Stimulated activated CD8-positive, alpha-beta memory T cell treated with anti-CD3 and anti-CD28 coated beads, Interleukin-15, amount 100 ng/mL, for 4 hours (primary cell): ENCODE data around the gene TEX14.
A peak's percentile ranks its signal among the peaks of the same experiment; 100 is the strongest.
"Not testable (repeated sequence)": the region's sequence is repeated elsewhere in the genome, so short reads cannot be mapped to it uniquely, and the experiment has no call there.

ENCODE experiments used
- DNase-seq, 2 donors: peaks; one replicate each; pipeline ENCODE4 v3.0.0-alpha.2; 2020; ENCODE audit warnings: low read depth in 2 of 2

Gene TEX14

DNA sequence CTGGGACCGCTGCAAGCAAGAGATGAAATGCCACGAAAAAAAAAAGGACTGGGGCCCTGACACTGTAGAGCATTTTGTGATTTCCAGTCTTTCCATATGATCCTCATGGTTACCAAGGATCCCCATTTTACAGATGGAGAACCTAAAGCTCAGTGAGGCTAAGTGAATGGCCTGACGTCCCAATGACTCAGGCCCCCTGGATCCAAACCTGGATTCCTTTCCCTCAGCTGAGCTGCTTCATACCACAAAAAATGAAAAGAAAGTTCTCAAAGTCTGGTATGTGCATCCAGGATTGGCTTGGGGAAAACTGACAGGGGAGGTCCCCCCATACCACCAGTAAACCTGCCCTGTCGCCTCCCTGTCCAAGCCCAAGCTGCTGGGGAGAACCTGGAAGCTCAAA, 80.5 kb downstream of the TEX14 start:
- DNase-seq: no peak

DNA sequence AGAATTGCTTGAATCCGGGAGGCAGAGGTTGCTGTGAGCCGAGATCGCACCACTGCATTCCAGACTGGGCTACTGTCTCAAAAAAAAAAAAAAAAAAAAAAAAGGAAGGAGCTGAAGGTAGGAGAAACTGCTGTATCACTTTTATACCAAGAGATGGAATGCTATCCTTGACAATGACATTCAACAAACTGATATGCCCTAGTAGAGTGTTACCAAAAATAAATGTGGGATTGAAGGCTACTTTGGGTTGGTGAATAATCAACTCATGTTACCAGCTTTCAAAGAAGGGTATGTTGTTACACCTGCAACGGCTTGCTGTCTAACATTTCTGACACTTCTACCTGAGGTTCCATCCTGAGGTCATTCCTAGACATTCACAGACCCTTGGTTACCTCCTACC, 84.9 kb downstream of the TEX14 start:
- DNase-seq: no peak

DNA sequence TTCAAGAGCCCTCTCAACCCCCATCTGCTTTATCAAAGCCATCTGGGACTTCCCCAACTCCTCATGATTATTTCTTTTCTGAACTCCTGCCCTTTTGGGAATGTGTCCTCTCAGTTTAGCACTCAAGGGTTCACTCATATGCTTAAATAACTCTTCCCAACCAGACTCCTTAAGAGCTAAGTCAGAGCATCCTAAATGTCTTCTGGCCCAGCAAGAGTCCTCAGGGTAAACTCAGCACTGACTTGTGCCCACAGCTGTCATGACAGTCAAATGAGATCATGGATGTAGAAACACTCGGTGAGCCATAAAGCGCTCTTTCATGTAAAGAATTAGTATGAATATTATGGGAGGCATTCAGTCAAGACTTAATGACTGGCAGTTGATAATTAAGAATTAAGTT, 85.9 kb downstream of the TEX14 start:
- DNase-seq: no peak

DNA sequence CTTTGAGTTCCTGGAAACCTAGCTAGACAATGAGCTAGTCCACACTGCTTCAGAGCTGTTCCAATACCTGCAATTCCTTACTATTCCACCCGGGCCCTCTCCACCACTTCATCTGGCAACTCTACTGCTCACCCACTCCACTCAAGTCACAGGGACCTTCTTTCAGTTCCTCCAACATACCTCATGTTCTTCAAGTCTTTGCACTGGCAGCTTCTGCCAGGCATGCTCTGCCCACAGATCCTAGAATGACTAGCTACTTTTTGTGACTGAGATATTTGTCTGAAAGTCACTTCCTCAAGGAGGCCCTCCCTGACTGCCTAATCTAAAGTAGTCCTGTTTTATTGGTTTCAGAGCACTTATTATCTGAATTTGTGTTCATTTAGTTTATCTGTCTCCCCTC, 86.4 kb downstream of the TEX14 start:
- no peak for DNase-seq

DNA sequence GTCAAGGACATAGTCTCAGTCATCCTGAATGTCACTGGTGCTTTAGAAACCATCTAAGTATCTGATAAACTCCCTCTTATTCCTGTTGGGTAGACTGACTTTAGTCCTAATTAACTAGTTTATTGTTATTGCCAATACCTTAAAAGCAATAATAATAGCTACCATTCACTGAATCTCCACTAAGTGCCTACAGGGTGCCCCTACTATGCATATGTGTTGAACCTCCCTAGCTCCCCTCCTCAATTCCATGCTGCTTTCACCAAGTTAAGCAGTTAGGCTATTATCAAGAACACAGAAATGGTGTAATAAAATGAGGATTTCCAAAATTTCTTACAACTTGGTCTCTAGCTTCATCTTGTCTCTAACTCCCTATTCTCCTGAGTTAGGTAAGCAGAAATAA, 89.9 kb downstream of the TEX14 start:
- no peak for DNase-seq

DNA sequence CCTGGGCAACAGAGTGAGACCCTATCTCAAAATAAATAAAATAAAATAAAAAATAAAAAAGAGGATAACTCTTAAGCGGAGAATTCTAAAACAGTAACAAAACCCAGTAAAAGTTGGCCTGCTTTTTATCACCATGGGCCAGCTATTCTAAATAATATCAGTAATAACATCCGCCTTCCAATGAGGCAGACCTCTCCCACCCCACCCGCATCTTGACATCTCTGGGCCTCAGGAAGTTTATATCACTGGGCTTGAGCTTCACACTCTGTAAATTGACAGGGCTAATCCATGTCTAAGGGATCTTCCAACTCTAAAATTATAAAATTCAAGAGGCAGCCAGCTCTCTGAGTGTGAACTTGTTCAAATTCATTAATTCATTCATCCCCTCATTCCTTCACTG, 94.5 kb downstream of the TEX14 start:
- no peak for DNase-seq

DNA sequence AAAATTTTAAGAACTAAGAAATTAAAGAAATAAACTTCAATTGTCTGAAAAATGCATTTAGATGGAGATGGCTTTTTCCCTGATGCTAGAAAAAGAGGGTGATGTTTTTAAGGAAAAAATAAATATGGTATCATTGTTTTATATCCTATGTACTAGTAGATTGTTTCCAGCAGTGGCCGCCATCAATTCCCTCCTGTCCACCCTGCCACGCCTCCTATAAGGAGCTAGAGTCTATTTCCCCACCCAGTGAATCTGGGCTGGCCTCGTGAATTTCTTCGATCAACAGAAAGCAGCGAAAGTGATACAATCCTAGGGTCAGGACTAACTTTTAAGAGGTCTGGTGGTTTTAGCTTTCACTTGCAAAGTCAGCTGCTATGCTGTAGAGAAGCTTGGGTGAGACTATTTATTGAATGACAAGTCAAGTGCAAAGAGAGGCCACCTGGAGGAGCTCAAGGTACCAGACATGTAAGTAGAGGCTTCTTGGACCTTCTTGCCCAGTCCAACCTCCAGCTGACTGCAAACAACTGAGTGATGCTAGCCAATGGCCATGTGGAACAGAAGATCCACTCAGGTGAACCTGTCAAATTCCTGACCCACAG, 96.6 kb downstream of the TEX14 start:
- no peak for DNase-seq

DNA sequence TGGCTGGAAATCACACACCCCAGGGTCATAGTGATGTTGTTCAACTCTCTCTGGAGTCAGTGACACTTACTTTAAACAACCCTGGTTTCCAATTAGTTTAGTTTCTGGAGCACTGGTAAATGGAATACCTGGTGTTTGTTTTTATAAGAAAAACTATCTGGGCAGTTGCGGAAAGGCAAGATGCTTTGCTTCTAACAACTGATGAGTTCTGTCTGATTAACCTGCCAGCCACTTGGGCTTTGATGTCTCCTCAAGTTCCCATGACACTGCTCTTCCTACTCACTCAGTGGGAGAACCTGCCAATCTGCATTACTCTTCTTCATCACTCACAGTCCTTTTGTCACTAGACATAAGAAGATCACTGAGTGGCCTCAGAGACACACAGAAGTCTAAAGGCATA, 98.7 kb downstream of the TEX14 start:
- DNase-seq: no peak

DNA sequence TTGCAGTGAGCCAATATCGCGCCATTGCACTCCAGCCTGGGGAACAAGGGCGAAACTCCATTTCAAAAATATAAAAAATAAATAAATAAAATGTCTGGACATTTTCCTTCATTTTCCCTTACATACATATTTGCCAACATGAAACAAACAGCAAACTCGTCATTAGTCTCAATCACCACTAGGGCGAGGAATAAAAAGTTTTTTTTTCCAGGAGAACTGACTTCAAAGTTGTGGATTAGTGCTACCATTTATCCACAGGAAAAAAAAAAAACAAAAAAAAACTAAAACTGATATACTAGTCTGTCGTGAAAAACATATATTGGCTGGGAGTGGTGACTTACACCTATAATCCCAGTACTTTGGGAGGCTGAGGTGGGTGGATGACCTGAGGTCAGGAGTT, 100.4 kb downstream of the TEX14 start:
- DNase-seq: no peak

DNA sequence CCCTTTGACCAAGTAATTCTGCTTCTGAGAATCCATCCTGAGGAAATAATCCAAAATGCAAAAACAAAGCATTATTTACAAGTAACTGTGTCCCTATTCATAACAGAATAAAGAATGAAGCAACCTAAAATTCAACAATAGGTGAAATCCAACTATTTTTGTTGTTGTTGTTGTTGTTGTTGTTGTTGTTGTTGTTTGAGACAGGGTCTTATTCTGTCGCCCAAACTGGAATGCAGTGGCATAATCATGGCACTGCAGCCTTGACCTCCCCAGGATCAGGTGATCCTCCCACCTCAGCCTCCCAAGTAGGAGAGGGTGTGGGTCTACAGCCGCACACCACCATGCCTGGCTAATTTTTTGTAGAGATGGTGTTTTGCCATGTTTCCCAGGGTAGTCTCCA, 101.5 kb downstream of the TEX14 start:
- no peak for DNase-seq

DNA sequence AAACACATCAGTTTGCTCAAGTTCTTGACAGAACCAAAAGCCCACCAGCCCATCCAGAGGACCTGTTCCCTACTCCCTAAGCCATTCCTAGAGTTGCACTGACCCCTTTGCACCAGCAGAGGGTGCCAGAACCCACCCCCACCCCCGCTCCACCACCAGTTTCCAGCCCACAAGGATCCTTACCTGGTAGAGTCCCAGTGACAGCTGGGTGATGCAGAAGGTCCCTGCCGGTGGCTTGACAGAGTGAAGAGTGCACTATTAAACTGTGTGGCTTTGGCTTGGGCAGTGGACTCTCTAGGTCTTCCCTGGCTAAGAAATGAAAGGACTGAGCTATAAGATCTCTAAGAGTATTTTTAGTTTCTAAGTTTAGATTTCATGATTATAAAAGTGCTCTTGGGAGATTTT, 104.1 kb downstream of the TEX14 start:
- DNase-seq: peak; percentile 31

DNA sequence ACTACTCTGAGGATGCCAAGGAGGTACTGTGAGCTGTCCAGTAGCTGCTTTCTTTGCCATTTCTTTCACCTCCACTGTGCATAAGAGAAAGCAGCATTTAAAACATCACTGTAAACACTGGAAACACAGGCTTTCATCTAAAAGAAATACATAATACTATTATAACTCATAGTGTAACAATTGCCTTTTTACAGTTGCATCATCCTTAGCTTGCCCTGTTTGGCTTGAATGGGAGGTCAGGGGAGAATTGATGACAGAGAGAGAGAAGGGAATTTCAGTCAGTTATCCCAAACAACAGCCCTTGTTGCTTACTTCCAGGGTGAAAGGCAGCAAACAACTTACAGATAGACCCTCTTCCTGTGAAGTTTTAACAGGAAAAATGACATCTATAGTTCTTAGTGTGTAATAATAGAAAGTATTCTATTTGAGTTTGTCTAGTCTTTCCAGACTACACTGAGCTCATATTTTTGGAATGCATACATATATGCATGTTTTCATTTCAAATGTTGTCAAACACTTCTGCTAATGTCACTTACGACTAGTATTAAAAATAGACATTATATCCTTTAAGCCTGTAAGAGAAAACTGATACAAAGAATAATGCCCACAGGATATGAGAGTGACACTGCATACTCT, 105.7 kb downstream of the TEX14 start:
- DNase-seq: no peak

DNA sequence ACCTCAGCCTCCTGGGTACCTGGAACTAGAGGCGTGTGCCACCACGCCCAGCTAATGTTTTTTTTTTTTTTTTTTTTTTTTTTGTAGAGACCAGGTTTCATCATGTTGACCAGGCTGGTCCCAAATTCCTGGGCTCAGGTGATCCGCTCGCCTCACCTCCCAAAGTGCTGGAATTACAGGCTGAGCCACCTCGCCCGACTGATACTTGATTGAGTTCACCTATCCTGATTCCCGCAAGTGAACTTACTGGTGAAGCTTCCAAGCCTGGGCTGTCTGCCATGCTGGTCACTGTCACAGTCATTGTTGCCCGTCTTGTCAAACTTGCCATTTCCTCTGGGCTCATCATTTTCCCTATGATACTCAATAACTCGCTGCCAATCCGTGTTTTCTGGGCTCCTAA, 106.3 kb downstream of the TEX14 start:
- DNase-seq: no peak

DNA sequence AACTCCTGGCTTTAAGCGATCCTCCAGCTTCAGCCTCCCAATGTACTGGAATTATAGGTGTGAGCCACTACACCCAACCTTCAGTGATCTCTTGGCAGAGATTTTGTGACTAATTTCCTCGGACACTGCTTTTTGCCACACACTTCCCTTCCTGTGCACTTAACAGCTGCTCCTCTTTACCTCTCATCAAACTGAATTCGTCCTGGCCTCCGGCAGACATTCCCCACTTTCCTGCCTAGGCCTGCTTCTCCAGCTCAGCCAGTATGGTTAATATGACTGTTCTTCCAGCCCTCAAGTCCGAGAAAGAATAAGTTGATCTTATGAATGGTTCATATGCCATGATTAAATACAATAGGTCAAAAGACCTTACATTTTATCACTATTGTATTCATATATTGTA, 108.4 kb downstream of the TEX14 start:
- DNase-seq: no peak

DNA sequence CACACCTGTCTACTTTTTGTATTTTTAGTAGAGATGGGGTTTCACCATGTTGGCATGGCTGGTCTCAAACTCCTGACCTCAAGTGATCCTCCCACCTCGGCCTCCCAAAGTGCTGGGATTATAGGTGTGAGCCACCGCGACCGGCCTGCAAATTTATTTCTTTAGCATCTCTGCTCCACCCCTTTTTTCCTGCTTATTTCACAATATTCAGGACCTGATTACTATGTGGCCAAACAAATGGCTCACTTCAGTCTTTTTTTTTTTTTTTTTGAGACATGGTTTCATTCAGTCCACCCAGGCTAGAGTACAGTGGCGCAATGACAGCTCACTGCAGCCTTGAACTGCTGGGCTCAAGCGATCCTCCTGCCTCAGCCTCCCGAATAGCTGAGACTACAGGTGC, 109.1 kb downstream of the TEX14 start:
- not testable (repeated sequence) for DNase-seq

DNA sequence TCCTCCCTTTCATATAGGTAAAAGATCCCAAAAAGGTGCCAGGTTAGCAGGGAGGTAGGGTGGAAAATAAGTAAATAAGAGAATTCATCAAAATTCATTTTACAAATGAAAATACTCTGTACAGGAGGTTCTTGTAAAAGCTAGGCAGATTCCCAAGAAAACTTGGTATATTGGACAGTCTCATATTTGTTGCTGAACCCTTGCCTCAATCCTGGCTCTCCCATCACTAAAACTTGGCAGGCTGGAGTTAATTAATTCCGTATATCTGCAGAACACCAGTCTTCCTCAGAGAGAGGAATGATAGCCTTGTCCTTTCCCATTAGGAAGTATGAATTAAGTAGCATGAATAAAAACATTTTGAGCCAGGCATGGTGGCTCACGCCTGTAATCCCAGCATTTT, 111.2 kb downstream of the TEX14 start:
- no peak for DNase-seq

DNA sequence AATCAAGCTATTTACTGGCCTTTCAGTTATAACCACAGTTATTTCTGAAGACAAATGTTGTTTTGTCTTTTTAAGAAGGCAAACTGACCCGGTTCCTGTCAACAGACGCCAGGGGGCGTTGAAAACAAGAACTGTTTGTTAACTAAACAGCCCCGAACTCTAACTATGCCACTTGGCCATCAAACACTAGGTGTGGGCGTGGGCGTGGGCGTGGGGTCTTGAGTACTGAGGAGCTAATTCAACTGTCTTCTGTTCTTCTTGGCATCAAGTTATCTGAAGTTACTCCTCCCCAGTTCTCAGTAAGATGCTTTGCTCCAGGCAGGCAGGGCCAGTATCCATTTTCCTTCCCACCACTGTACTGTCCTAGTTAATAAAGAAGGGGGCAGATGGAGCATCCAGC, 114.1 kb downstream of the TEX14 start:
- DNase-seq: peak; percentile 21 to 33

DNA sequence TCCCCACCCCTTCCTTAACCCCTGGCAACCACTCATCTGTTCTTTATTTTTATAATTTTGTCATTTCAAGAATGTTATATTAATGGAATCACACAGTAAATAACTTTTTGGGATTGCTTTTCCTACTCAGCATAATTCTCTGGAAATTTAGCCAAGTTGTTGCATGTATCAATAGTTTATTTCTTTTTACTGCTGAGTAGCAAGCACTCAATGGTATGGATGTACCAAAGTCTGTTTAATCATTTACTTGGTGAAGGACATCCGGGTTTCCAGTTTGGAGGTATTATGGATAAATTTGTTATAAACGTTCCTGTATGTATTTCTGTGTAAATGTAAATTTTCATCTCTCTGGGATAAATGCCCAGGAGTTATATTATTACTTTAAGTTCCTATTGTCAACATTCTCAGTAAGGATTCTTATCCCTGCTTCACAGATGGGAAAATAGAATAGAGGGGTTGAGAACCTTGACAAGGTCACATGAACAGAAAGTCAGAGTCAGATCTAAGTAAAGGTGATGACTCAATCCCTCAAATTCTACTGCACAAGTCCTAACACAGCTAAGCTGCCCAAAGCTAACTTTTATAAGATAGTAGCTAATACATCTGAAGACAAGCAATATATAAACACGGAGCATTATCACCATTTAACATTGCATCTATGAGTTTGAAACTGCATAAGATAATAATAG, 115.0 kb downstream of the TEX14 start:
- no peak for DNase-seq

DNA sequence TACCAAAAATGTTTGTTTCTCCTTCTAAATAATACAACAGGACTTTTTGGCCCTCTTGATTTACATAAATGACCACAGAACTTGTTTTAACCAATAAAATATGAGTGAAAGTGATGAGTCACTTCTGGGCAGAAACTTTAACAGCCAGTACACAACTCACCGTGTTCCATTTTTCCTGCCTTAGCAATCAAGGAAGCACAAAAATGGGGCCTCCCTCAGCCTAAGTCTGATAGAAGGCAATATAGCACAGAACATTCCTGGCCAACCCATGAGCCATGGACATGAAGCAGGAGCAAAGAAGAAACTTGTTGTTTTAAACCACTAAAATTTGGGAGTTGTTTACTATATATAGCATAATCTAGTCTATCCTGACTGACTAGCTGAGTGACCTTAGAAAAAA, 116.3 kb downstream of the TEX14 start:
- no peak for DNase-seq

DNA sequence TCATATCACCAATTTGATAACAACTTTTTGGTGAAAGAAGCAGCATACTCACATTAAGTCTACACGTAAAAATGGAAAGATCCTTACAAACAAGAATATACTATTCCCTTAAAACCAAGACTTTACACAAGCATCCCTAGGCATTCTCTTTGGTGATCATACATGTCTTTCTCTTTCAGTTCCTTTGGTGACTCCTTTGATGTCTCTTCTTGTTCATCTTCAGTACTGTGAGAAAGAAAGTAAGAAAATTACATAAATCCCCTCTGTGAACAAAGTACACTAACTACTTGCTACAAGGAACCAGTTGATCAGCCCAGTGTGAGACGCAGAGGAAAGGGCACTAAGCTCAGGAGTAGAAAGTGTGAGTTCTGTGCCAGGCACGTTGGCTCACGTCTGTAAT, 117.8 kb downstream of the TEX14 start:
- DNase-seq: no peak

DNA sequence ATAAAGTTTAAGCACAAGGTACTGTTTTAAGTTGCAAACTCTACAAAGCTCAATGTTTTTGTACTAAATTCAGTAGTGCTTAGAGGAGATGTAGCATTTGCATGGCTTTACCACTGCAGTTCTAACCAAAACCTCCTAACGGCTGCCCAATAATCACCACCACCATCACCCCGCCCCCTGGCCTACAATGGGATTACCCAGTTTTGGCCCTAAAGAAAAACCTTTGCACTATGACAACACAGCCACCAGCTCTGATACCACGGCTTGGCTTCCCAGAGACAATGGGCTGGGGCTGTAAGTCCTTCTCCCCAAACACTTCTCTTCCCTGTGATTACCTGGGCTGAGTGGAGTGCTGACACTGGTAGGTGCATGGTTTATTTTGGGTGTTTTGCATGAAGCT, 119.0 kb downstream of the TEX14 start:
- no peak for DNase-seq

DNA sequence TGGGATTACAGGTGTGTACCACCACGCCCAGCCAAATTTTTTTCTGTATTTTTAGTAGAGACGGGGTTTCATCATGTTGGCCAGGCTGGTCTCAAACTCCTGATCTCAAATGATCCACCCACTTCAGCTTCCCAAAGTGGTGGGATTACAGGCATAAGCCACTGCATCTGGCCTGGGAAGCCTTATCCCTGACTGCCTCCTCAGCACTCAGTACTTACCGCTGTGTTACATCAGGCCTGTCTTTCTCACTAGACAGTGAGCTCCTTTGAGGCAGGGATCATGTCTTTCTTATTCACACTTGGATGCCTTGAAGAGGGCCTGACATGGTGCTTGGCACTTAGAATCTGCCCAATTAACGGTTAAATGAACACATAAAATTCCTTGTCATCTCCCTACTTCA, 121.1 kb downstream of the TEX14 start:
- no peak for DNase-seq

DNA sequence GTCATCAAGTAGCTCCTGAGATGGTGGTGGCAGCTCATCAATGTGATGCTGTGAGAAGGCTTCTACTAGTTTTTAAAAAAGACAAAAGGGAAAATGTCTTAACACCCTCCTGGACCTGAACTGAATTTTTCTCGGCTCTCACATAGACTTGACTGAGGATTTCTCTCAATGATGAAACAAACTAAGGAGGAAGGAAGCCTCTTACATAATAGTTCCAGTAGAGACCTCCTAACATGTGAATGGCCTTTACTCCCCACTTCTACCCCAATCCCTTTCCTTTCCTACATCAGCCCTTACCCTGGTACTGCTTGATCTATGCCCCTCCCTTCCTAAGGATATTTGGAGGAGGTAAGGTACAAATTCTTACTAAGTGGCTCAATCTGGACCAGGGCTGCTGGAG, 122.6 kb downstream of the TEX14 start:
- no peak for DNase-seq
